Endodermal cell (in vitro differentiated cells): Measurements from ENCODE around the gene CHMP2A. TPM values are rescaled to one million over a fixed set of nuclear protein-coding genes. Genes with fewer than 3 reads are reported as not detected.
"Not testable (repeated sequence)": the region's sequence is repeated elsewhere in the genome, so short reads cannot be mapped to it uniquely, and the experiment has no call there.

ENCODE experiments used
- DNase-seq: peaks from one replicate; pipeline ENCODE4 v3.0.0-alpha.2; 2017
- H3K27ac ChIP-seq: 2 replicates; pipeline ENCODE4 v1.5.1; 2013; ENCODE audit warnings: mild to moderate bottlenecking, low read depth, low read length, moderate library complexity
- H3K27me3 ChIP-seq: 2 replicates; pipeline ENCODE4 v1.6.1; 2013; ENCODE audit warnings: mild to moderate bottlenecking, low read length, moderate library complexity; ENCODE audit not compliant: insufficient read depth, control insufficient read depth, poor library complexity, severe bottlenecking
- H3K36me3 ChIP-seq: 2 replicates; pipeline ENCODE4 v1.7.0; 2013; ENCODE audit warnings: mild to moderate bottlenecking, low read length, moderate library complexity; ENCODE audit not compliant: control insufficient read depth, insufficient read depth
- H3K4me1 ChIP-seq: one replicate; pipeline ENCODE4 v1.7.0; 2013; ENCODE audit warnings: low read length; ENCODE audit not compliant: control insufficient read depth, insufficient read depth
- H3K4me3 ChIP-seq: 2 replicates; pipeline ENCODE4 v1.5.1; 2013; ENCODE audit warnings: mild to moderate bottlenecking, low read length, moderate library complexity
- H3K9ac ChIP-seq: 2 replicates; pipeline ENCODE4 v1.6.1; 2013; ENCODE audit warnings: mild to moderate bottlenecking, low read length, moderate library complexity; ENCODE audit not compliant: poor library complexity, severe bottlenecking; ENCODE audit errors: extremely low read depth
- H3K9me3 ChIP-seq: 2 replicates; pipeline ENCODE4 v1.6.1; 2013; ENCODE audit warnings: mild to moderate bottlenecking, low read length, moderate library complexity; ENCODE audit not compliant: control insufficient read depth
- H3K27ac Mint-ChIP-seq: 2 replicates; pipeline ENCODE4 v1.8.0; 2020; ENCODE audit warnings: mixed read lengths
- H3K27me3 Mint-ChIP-seq: 2 replicates; pipeline ENCODE4 v1.8.0; 2021; ENCODE audit warnings: mild to moderate bottlenecking, mixed read lengths; ENCODE audit not compliant: insufficient read depth
- H3K36me3 Mint-ChIP-seq: 2 replicates; pipeline ENCODE4 v1.8.0; 2020; ENCODE audit warnings: low read depth, mixed read lengths
- H3K4me1 Mint-ChIP-seq: 2 replicates; pipeline ENCODE4 v1.8.0; 2020; ENCODE audit warnings: mixed read lengths
- H3K4me3 Mint-ChIP-seq: 2 replicates; pipeline ENCODE4 v1.8.0; 2020; ENCODE audit warnings: mild to moderate bottlenecking, moderate library complexity, mixed read lengths
- H3K9me3 Mint-ChIP-seq: 2 replicates; pipeline ENCODE4 v1.8.0; 2020; ENCODE audit warnings: mild to moderate bottlenecking, mixed read lengths
- CTCF ChIP-seq: fragments of 200-600 bp; sonication (generic); conservative IDR thresholded peaks from 2 replicates; pipeline ENCODE4 v1.5.0; 2021; ENCODE audit warnings: antibody characterized with exemption, mild to moderate bottlenecking
- WGBS, 2 experiments: methylation state at CpG; one replicate each; pipeline versions ENCODE4 v1.1.5 to v1.1.7; 2013; ENCODE audit warnings: missing lambda C conversion rate in 2 of 2, mixed read lengths in 1 of 2; ENCODE audit not compliant: insufficient coverage in 1 of 2, insufficient read length in 1 of 2; 5-methylcytosine and 5-hydroxymethylcytosine counted together
- microRNA-seq: library from miRNA; unstranded; fragments of <30 nt; microRNA quantifications from one replicate; pipeline ENCODE4 v1.2.0, GENCODE V29; 2020; ENCODE audit warnings: borderline microRNAs expressed
- total RNA-seq, 2 donors: library from RNA; stranded (reverse); fragmentation: NEBNext Ultra II Directional in 1 of 2; extraction: Animal tissue kit (Norgen Biotek cat#: 25700) in 1 of 2; gene quantifications; 2 replicates in 1 of 2; 3 replicates in 1 of 2; pipeline ENCODE4 v1.2.1, GENCODE V29; 2021

CHMP2A gene
- total RNA-seq, 2 donors from 2014 or later, result 97.7 to 147 TPM

DNA sequence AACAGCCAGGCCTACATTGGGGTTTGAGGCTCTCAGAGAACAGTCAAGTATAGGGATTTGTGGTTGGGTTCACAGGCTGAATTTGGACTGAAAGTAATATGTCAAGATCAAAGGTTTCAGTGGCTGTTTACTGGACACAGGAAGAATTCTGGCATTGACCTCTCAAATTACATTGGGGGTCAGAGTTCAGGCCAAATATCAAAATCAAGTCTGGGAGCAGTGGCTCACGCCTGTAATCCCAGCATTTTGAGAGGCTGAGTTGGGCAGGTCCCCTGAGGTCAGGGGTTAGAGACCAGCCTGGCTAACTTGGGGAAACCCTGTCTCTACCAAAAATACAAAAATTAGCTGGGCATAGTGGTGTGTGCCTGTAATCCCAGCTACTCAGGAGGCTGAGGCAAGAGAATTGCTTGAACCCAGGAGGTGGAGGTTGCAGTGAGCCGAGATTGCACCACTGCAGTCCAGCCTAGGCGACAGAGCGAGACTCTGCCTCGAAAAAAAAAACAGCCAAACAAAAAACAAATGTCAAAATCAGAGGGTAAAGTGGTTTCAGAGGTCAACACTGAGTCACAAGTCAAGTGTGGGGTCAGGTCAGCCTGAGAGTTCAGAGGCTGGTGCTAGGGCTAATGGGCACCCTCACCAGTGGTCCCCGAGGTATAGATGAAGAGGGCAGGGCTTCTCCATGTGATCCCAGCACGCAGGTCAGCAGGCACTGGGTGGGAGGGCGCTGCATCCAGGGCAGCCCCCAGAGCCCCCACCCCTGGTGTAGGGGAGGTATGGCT, 44.6 kb downstream of the CHMP2A start:
- DNase-seq, result no peak
- no peak for TF ChIP-seq CTCF
- Mint-ChIP-seq H3K27ac (no peak overlapping the region), H3K9me3 (peaks cover 25% of the 10 kb centered on the region), H3K4me3 (no peak overlapping the region), H3K27me3 (peaks cover 5% of the 10 kb centered on the region), H3K4me1 (peaks cover under 1% of the 10 kb centered on the region), H3K36me3 (peaks cover 6% of the 10 kb centered on the region)
- Histone ChIP-seq H3K36me3 (no peaks in the 10 kb centered on the region), H3K4me3 (no peak overlapping the region), H3K27ac (no peak overlapping the region), H3K9me3 (peaks cover 10% of the 10 kb centered on the region), H3K9ac (no peak overlapping the region), H3K27me3 (no peaks in the 10 kb centered on the region), H3K4me1 (no peaks in the 10 kb centered on the region)
- 85 to 96% methylated on average over 4 to 8 of the region's 8 CpGs for WGBS, 2 experiments

- peaks cover 3% of the 10 kb centered on the region for H3K36me3 Mint-ChIP-seq
- no peak overlapping the region for H3K4me3 Mint-ChIP-seq
- 91 to 97% methylated on average over 11 of the region's 11 CpGs for WGBS, 2 experiments
- no peak overlapping the region for H3K27ac ChIP-seq
- H3K4me1 Mint-ChIP-seq, result no peaks in the 10 kb centered on the region
- H3K9me3 ChIP-seq, result peaks cover 10% of the 10 kb centered on the region
- H3K9ac ChIP-seq, result no peak overlapping the region
- H3K36me3 ChIP-seq, result no peaks in the 10 kb centered on the region
- no peaks in the 10 kb centered on the region for H3K27me3 ChIP-seq
- no peak overlapping the region for H3K4me3 ChIP-seq
- TF ChIP-seq CTCF, result no peak
- no peak for DNase-seq
- H3K27ac Mint-ChIP-seq, result no peak overlapping the region
- H3K27me3 Mint-ChIP-seq, result peaks cover 5% of the 10 kb centered on the region
- no peaks in the 10 kb centered on the region for H3K4me1 ChIP-seq
- H3K9me3 Mint-ChIP-seq, result peaks cover 25% of the 10 kb centered on the region
Measured at GRCh38 chr19:58509731-58510083, 45.2 kb downstream of the CHMP2A start.

DNA sequence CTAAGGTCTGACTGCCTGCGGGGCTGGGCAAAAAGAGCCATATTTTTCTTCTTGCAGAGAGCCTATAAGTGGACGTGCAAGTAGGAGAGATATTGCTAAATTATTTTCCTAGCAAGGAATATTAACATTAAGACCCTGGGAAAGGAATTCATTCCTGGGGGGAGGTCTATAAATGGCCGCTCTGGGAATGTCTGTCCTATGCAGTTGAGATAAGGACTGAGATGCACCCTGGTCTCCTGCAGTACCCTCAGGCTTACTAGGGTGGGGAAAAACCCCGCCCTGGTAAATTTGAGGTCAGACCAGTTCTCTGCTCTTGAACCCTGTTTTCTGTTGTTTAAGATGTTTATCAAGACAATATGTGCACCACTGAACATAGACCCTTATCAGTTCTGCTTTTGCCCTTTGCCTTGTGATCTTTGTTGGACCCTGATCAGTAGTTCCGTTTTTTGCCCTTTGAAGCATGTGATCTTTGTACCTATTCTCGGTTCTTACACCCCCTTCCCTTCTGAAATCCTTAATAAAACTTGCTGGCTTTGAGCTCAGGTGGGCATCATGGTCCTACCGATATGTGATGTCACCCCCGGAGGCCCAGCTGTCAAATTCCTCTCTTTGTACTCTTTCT, 47.2 kb downstream of the CHMP2A start:
- 87 to 92% methylated on average over 6 to 7 of the region's 8 CpGs for WGBS, 2 experiments
- Mint-ChIP-seq H3K27me3 (peaks cover 10% of the 10 kb centered on the region), H3K9me3 (peaks cover 31% of the 10 kb centered on the region)
- not testable (repeated sequence) for H3K27me3 ChIP-seq, DNase-seq, H3K4me1 ChIP-seq, H3K9ac ChIP-seq, H3K36me3 ChIP-seq, H3K4me3 Mint-ChIP-seq, H3K4me3 ChIP-seq, H3K36me3 Mint-ChIP-seq, H3K27ac ChIP-seq, H3K27ac Mint-ChIP-seq, H3K4me1 Mint-ChIP-seq
- peaks cover 10% of the 10 kb centered on the region for H3K9me3 ChIP-seq

Small RNA genes lying within 50 kb of the gene (microRNA-seq; reads per million reads assigned to microRNA genes)
- gene MIR6807, result not detected

Other genes with a start within 250 kb of the CHMP2A start
- gene ERVK3-1, start 249.7 kb downstream of the CHMP2A start, total RNA-seq, result 10 to 100 TPM; 27.5 to 28.0 TPM
- gene ZSCAN22, start 228.1 kb downstream of the CHMP2A start, total RNA-seq, result 1 to 10 TPM; 3.8 TPM
- gene A1BG, start 201.6 kb downstream of the CHMP2A start, total RNA-seq, result 10 to 100 TPM; 12.6 to 16.4 TPM
- 1 to 10 TPM; 5.2 to 5.9 TPM for gene ZNF497, start 192.4 kb downstream of the CHMP2A start, total RNA-seq
- 1 to 10 TPM; 3.1 to 3.8 TPM for gene ZNF837, start 174.1 kb downstream of the CHMP2A start, total RNA-seq
- gene RPS5, start 167.8 kb downstream of the CHMP2A start, total RNA-seq, result 1,000 to 10,000 TPM in 1 of 2 donors, 100 to 1,000 TPM in 1; 896 to 1,039 TPM
- under 1 TPM; 0.82 to 0.92 TPM for gene RNF225, start 159.4 kb downstream of the CHMP2A start, total RNA-seq
- 10 to 100 TPM; 10.3 to 14.8 TPM for gene ZNF584, start 146.5 kb downstream of the CHMP2A start, total RNA-seq
- 1 to 10 TPM in 1 of 2 donors, under 1 TPM in 1; 0.71 to 1.2 TPM for gene ZNF132, start 115.0 kb downstream of the CHMP2A start, total RNA-seq
- 1 to 10 TPM; 5.4 to 6.0 TPM for gene ZNF324B, start 103.5 kb downstream of the CHMP2A start, total RNA-seq
- gene ZNF324, start 88.0 kb downstream of the CHMP2A start, total RNA-seq, result 1 to 10 TPM; 7.0 to 8.7 TPM
- gene ZNF446, start 78.8 kb downstream of the CHMP2A start, total RNA-seq, result 10 to 100 TPM; 10.4 to 10.7 TPM
- 10 to 100 TPM; 13.6 to 15.3 TPM for gene SLC27A5, start 43.1 kb downstream of the CHMP2A start, total RNA-seq
- gene ZBTB45, start 35.3 kb downstream of the CHMP2A start, total RNA-seq, result 10 to 100 TPM; 19.0 to 19.4 TPM
- gene TRIM28, start 11.0 kb downstream of the CHMP2A start, total RNA-seq, result 100 to 1,000 TPM; 809 to 859 TPM
- 100 to 1,000 TPM in 1 of 2 donors, 10 to 100 TPM in 1; 90.8 to 116 TPM for gene UBE2M, start 3.5 kb upstream of the CHMP2A start, total RNA-seq
- gene MZF1, start 18.2 kb upstream of the CHMP2A start, total RNA-seq, result 10 to 100 TPM; 24.3 to 33.1 TPM